OCI-LY3 (cell line): ENCODE measurements around the gene NCAM2.

Experiments used
- H2AFZ ChIP-seq: fragments of 200-600, 300-600 bp; shearing (Covaris generic); 2 replicates; pipeline ENCODE4 v1.6.0; 2014; ENCODE audit warnings: antibody characterized with exemption, low read depth, low read length
- H3K27ac ChIP-seq: fragments of 200-600, 300-600 bp; sonication (generic); 2 replicates; pipeline ENCODE4 v1.5.1; 2014; ENCODE audit warnings: mild to moderate bottlenecking, low read length, moderate library complexity, mixed read lengths
- H3K27me3 ChIP-seq: fragments of 200-600, 300-600 bp; sonication (generic); 2 replicates; pipeline ENCODE4 v1.6.1; 2014; ENCODE audit warnings: low read depth, low read length, mixed read lengths
- H3K36me3 ChIP-seq: fragments of 200-600, 300-600 bp; sonication (generic); replicated peaks from 2 replicates; pipeline ENCODE3; 2014; ENCODE audit warnings: low read depth, low read length, mixed read lengths
- H3K4me1 ChIP-seq: fragments of 300-600, 200-600 bp; sonication (generic); 2 replicates; pipeline ENCODE4 v1.6.1; 2014; ENCODE audit warnings: low read length, mixed read lengths
- H3K4me2 ChIP-seq: fragments of 200-600, 300-600 bp; sonication (generic); 2 replicates; pipeline ENCODE4 v1.6.1; 2014; ENCODE audit warnings: low read length, mixed read lengths
- H3K4me3 ChIP-seq: fragments of 300-600, 200-600 bp; sonication (generic); 2 replicates; pipeline ENCODE4 v1.5.1; 2014; ENCODE audit warnings: antibody characterized with exemption, mild to moderate bottlenecking, low read length, moderate library complexity
- H3K79me2 ChIP-seq: fragments of 300-600, 200-600 bp; shearing (Covaris generic); 2 replicates; pipeline ENCODE4 v1.6.1; 2014; ENCODE audit warnings: mild to moderate bottlenecking, low read length, mixed read lengths
- H3K9ac ChIP-seq: fragments of 300-600, 200-600 bp; shearing (Covaris generic); 2 replicates; pipeline ENCODE4 v1.6.0; 2014; ENCODE audit warnings: mild to moderate bottlenecking, low read length, moderate library complexity
- H3K9me3 ChIP-seq: fragments of 200-600, 300-600 bp; shearing (Covaris generic); 2 replicates; pipeline ENCODE4 v1.6.1; 2014; ENCODE audit warnings: low read length, mixed read lengths; ENCODE audit not compliant: insufficient read depth
- H4K20me1 ChIP-seq: fragments of 200-600, 300-600 bp; sonication (generic); 2 replicates; pipeline ENCODE4 v1.6.1; 2016; ENCODE audit warnings: low read length, mixed read lengths; ENCODE audit not compliant: insufficient read depth
- CTCF ChIP-seq: fragments of 200-600, 300-600 bp; sonication (generic); IDR thresholded peaks from 2 replicates; pipeline ENCODE4 v1.5.1; 2014; ENCODE audit warnings: antibody characterized with exemption, low read length, low read depth
- EZH2phosphoT487 ChIP-seq: fragments of 200-600 bp; shearing (Covaris generic); IDR thresholded peaks from 2 replicates; pipeline ENCODE4 v1.6.1; 2018; ENCODE audit warnings: antibody characterized with exemption, mixed run types, low read depth

Gene NCAM2

GRCh38 chr21:21547368-21547953, 549.3 kb downstream of the NCAM2 start:
- Histone ChIP-seq H2AFZ (no peak overlapping the region), H3K9ac (no peak overlapping the region), H3K4me1 (peaks cover 7% of the 10 kb centered on the region), H3K27ac (no peak overlapping the region), H3K4me2 (peak overlapping the region; percentile 22; the same call in 1 of the 2 replicates), H3K9me3 (no peaks in the 10 kb centered on the region), H3K27me3 (no peaks in the 10 kb centered on the region), H4K20me1 (no peaks in the 10 kb centered on the region), H3K36me3 (no peaks in the 10 kb centered on the region), H3K79me2 (no peaks in the 10 kb centered on the region), H3K4me3 (no peak overlapping the region)
- TF ChIP-seq CTCF (no peak), EZH2phosphoT487 (no peak)

- Histone ChIP-seq H4K20me1 (no peaks in the 10 kb centered on the region), H3K27me3 (no peaks in the 10 kb centered on the region), H3K9ac (no peak overlapping the region), H3K36me3 (no peaks in the 10 kb centered on the region), H3K4me1 (no peaks in the 10 kb centered on the region), H3K79me2 (no peaks in the 10 kb centered on the region), H3K4me3 (no peak overlapping the region), H3K4me2 (no peak overlapping the region), H3K9me3 (no peaks in the 10 kb centered on the region), H3K27ac (no peak overlapping the region), H2AFZ (no peak overlapping the region)
- no peak for TF ChIP-seq EZH2phosphoT487
- TF ChIP-seq CTCF: no peak
Observed at GRCh38 chr21:21559285-21560045, 561.3 kb downstream of the NCAM2 start.
